PC-3 (cell line): ENCODE results near the gene CARHSP1. TPM values are rescaled to one million over a fixed set of nuclear protein-coding genes. Genes with fewer than 3 reads are reported as not detected.
A peak's percentile ranks its signal among the peaks of the same experiment; 100 is the strongest.

Experiments
- ATAC-seq: fragments of 200-7000 bp; cut with Tn5 transposase; 2 replicates; pipeline ENCODE4 v1.9.1; 2020; ENCODE audit warnings: mild to moderate bottlenecking, moderate library complexity
- BruUV-seq: library from RNA; stranded (reverse); fragments of 400-500 nt; replicated peaks from 2 replicates; lab custom pipeline; 2021; lab: Mats Ljungman, UMichigan
- CTCF ChIA-PET: fragments of 300-600 bp; sonication (Branson Sonifier 250); formaldehyde crosslinking; loops from one replicate; lab custom pipeline; 2022; ENCODE audit warnings: antibody characterized with exemption; lab: Charles Lee
- POLR2A ChIA-PET: fragments of 300-600 bp; sonication (Branson Sonifier 250); formaldehyde crosslinking; loops from one replicate; lab custom pipeline; 2022; ENCODE audit warnings: antibody characterized with exemption; ENCODE audit not compliant: unreplicated experiment; lab: Charles Lee
- DNase-seq: peaks from one replicate; pipeline ENCODE4 v3.0.0-alpha.2; 2015
- H2AFZ ChIP-seq: fragments of 300-600 bp; sonication (generic); 2 replicates; pipeline ENCODE4 v1.6.0; 2016; ENCODE audit warnings: antibody characterized with exemption, low read length
- H3F3A ChIP-seq: fragments of 300-600 bp; sonication (generic); one replicate; pipeline ENCODE4 v1.6.0; 2017; ENCODE audit warnings: antibody characterized with exemption, low read length, control low read depth, mild to moderate bottlenecking; ENCODE audit not compliant: unreplicated experiment
- H3K27ac ChIP-seq: fragments of 300-600 bp; sonication (generic); 2 replicates; pipeline ENCODE4 v1.5.1; 2016; ENCODE audit warnings: mild to moderate bottlenecking, low read length
- H3K27me3 ChIP-seq: fragments of 300-600 bp; sonication (generic); 2 replicates; pipeline ENCODE4 v1.6.1; 2016; ENCODE audit warnings: low read length, mixed read lengths
- H3K36me3 ChIP-seq: fragments of 300-600 bp; sonication (generic); 2 replicates; pipeline ENCODE4 v1.6.1; 2016; ENCODE audit warnings: low read depth, mixed run types, low read length, mixed read lengths
- H3K4me1 ChIP-seq: fragments of 300-600 bp; sonication (generic); 2 replicates; pipeline ENCODE4 v1.5.1; 2016; ENCODE audit warnings: low read length; ENCODE audit not compliant: insufficient read depth
- H3K4me2 ChIP-seq: fragments of 300-600 bp; sonication (generic); 2 replicates; pipeline ENCODE4 v1.6.0; 2016; ENCODE audit warnings: low read length
- H3K4me3 ChIP-seq: fragments of 300-600 bp; sonication (generic); 2 replicates; pipeline ENCODE4 v1.5.1; 2016; ENCODE audit warnings: mild to moderate bottlenecking, low read length, mixed read lengths
- H3K79me2 ChIP-seq: fragments of 300-600 bp; sonication (generic); 2 replicates; pipeline ENCODE4 v1.6.1; 2017; ENCODE audit warnings: low read length, mixed read lengths
- H3K9ac ChIP-seq: fragments of 300-600 bp; sonication (generic); 2 replicates; pipeline ENCODE4 v1.6.0; 2016; ENCODE audit warnings: mild to moderate bottlenecking, low read length
- H3K9me2 ChIP-seq: fragments of 300-600 bp; sonication (generic); replicated peaks from 2 replicates; pipeline ENCODE4 v1.6.1; 2016; ENCODE audit warnings: mixed run types, low read length, mixed read lengths
- H3K9me3 ChIP-seq: fragments of 300-600 bp; sonication (generic); 2 replicates; pipeline ENCODE4 v1.6.1; 2016; ENCODE audit warnings: low read length, mixed read lengths
- H4K20me1 ChIP-seq: fragments of 300-600 bp; sonication (generic); 2 replicates; pipeline ENCODE4 v1.6.1; 2016; ENCODE audit warnings: low read length, mixed read lengths
- EZH2 ChIP-seq: fragments of 300-600 bp; sonication (generic); IDR thresholded peaks from one replicate; pipeline ENCODE4 v1.6.1; 2017; ENCODE audit warnings: antibody characterized with exemption, mild to moderate bottlenecking, low read length; ENCODE audit not compliant: unreplicated experiment
- EZH2phosphoT487 ChIP-seq: fragments of 300-600 bp; sonication (generic); IDR thresholded peaks from 2 replicates; pipeline ENCODE4 v1.6.1; 2018; ENCODE audit warnings: mild to moderate bottlenecking, antibody characterized with exemption, low read length, borderline replicate concordance
- intact Hi-C: fragments of 100-400 bp; cut with micrococcal nuclease; formaldehyde crosslinking; loops from 2 replicates; pipeline ENCODE4 v1.9.0; 2023
- total RNA-seq: library from RNA; depleted of rRNA; stranded (reverse); fragments of >200 nt; gene quantifications from 2 replicates; pipeline ENCODE4 v1.2.3, GENCODE V29; 2014
- TF ChIP-seq, protein P1 (sequence below): fragments of 300-600 bp; sonication (generic); conservative IDR thresholded peaks from 2 replicates; pipeline ENCODE4 v1.5.1; 2017; ENCODE audit warnings: antibody characterized with exemption, low read depth, mild to moderate bottlenecking, low read length

The CARHSP1 gene
- total RNA-seq, 1 experiment from 2014 or later: 142 TPM

DNA sequence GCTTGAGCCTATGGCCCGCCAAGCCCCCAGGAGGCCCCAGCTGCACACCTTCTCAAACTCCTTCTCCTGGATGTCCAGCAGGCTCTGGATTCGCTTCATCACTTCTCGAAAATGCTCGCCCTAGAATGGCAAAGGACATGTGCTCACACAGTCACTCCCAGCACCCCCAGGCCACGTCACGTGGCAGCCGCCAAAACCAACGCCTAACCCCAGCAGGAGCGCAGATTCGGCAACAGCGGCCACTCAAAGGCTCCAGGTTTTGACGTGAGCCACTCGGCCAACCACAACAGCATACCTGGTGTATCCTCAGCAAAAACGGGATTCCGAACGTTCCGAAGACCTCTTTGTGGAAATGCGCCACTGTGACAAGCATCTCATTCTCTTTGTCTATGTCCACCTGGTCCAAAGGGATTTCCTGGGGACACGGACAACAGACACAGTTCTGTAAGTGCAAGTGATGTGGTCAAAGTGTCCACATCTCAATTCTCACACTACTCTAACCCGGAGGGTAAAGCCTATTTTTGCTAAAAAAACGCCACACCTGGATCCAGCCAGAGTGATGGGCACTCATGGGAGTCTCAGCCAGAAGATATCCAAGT lies 26.0 kb upstream of the CARHSP1 start:
- no peak overlapping the region for H3K4me2 ChIP-seq
- peaks cover 23% of the 10 kb centered on the region; the same call in 1 of the 2 replicates for H3K36me3 ChIP-seq
- no peaks in the 10 kb centered on the region for H4K20me1 ChIP-seq
- no peak overlapping the region for H2AFZ ChIP-seq
- ChIA-PET CTCF (no interaction called here), POLR2A (no interaction called here)
- no peaks in the 10 kb centered on the region for H3K9me2 ChIP-seq
- H3K4me3 ChIP-seq: no peak overlapping the region
- DNase-seq (no peak), ATAC-seq (no peak)
- intact Hi-C loops: no loop called here
- no peaks in the 10 kb centered on the region for H3F3A ChIP-seq
- no peaks in the 10 kb centered on the region for H3K4me1 ChIP-seq
- BruUV-seq: no TSS peak
- H3K27me3 ChIP-seq: no peaks in the 10 kb centered on the region
- H3K79me2 ChIP-seq: no peaks in the 10 kb centered on the region
- no peak overlapping the region for H3K27ac ChIP-seq
- no peaks in the 10 kb centered on the region for H3K9me3 ChIP-seq
- TF ChIP-seq, protein P1, sequence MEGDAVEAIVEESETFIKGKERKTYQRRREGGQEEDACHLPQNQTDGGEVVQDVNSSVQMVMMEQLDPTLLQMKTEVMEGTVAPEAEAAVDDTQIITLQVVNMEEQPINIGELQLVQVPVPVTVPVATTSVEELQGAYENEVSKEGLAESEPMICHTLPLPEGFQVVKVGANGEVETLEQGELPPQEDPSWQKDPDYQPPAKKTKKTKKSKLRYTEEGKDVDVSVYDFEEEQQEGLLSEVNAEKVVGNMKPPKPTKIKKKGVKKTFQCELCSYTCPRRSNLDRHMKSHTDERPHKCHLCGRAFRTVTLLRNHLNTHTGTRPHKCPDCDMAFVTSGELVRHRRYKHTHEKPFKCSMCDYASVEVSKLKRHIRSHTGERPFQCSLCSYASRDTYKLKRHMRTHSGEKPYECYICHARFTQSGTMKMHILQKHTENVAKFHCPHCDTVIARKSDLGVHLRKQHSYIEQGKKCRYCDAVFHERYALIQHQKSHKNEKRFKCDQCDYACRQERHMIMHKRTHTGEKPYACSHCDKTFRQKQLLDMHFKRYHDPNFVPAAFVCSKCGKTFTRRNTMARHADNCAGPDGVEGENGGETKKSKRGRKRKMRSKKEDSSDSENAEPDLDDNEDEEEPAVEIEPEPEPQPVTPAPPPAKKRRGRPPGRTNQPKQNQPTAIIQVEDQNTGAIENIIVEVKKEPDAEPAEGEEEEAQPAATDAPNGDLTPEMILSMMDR: no peak
- no peak overlapping the region for H3K9ac ChIP-seq

DNA sequence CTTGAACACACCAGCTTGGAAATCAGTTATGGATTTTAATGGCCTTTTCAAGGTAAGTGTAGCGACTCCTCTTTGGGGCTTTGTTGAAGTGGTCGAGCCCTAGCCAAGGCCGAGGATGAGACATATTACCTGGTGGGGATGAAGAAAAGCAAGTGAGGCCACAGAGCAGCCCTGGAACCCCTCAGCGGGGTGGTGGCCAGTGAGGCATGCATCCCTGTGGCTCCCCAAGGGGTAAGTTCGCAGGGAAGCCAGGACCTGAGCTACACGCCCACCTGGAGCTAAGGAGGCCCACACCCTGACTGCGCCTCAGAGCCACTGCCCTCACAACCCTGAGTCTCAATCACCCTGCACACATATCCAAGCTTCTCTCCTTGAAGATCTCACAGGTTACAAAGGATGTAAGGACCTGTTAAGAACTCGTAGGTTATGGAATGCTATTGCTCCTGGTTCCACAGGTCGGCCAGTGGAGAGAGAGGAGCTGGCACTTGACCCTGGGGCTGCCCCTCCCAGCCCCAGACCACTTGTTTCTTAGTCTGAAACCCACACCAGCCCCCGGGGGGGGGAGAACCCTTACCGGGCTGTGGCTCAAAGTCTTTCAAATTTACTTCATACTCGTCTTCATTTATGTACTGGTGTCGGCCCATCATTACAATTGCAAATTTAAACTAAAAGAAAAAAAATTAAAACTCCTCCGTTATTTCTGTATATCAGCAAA lies 25.3 kb upstream of the CARHSP1 start:
- no peaks in the 10 kb centered on the region for H3K4me1 ChIP-seq
- H3K4me3 ChIP-seq: no peak overlapping the region
- H3K9me3 ChIP-seq: no peaks in the 10 kb centered on the region
- DNase-seq: no peak
- CTCF ChIA-PET: no interaction called here
- no peak overlapping the region for H3K27ac ChIP-seq
- intact Hi-C loops: no loop called here
- H3K9ac ChIP-seq: no peak overlapping the region
- no peaks in the 10 kb centered on the region for H3K79me2 ChIP-seq
- H3K4me2 ChIP-seq: no peak overlapping the region
- ATAC-seq: no peak
- POLR2A ChIA-PET: no interaction called here
- no peaks in the 10 kb centered on the region for H3K27me3 ChIP-seq
- peaks cover 21% of the 10 kb centered on the region; the same call in 1 of the 2 replicates for H3K36me3 ChIP-seq
- no peak for TF ChIP-seq EZH2
- TF ChIP-seq, protein P1: no peak
- TF ChIP-seq EZH2phosphoT487: no peak
- H2AFZ ChIP-seq: no peak overlapping the region
- H4K20me1 ChIP-seq: no peaks in the 10 kb centered on the region
- no TSS peak for BruUV-seq
- H3K9me2 ChIP-seq: no peaks in the 10 kb centered on the region
- no peaks in the 10 kb centered on the region for H3F3A ChIP-seq

DNA sequence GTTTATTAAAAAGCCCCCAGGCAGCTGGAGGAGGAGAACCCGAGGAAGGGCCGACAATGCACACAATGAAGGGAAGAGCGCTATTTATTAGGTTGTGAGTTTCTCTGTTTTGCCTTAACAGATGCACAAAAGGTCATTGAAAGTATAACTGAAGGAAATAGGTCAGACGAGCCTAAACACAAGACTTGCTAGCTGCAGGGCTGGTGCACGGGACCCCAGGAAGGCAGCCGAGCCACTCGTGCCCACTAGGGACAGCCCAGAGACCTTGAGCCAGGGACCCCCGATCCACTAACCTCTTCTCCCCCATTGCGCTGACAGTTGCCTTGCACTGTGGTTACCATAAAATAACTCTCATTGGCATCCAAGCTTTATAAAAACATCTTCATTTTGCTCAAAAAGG lies 24.6 kb upstream of the CARHSP1 start:
- TSS peak; percentile 22 for BruUV-seq
- Histone ChIP-seq H3K36me3 (peaks cover 18% of the 10 kb centered on the region; the same call in 1 of the 2 replicates), H3K27me3 (no peaks in the 10 kb centered on the region), H3F3A (no peaks in the 10 kb centered on the region), H3K9me3 (no peaks in the 10 kb centered on the region), H3K79me2 (no peaks in the 10 kb centered on the region), H3K27ac (no peak overlapping the region), H2AFZ (no peak overlapping the region), H3K4me1 (no peaks in the 10 kb centered on the region), H3K9ac (no peak overlapping the region), H3K4me3 (no peak overlapping the region), H3K4me2 (no peak overlapping the region), H3K9me2 (no peaks in the 10 kb centered on the region), H4K20me1 (no peaks in the 10 kb centered on the region)
- POLR2A ChIA-PET: no interaction called here
- TF ChIP-seq, protein P1: no peak
- TF ChIP-seq EZH2phosphoT487: no peak
- TF ChIP-seq EZH2: no peak
- no peak for DNase-seq
- CTCF ChIA-PET: no interaction called here
- no peak for ATAC-seq
- intact Hi-C loops: no loop called here
